Measurements from ENCODE around the gene IGLL1. TPM values are rescaled to one million over a fixed set of nuclear protein-coding genes. Genes with fewer than 3 reads are reported as not detected.
"Not testable (repeated sequence)": the region's sequence is repeated elsewhere in the genome, so short reads cannot be mapped to it uniquely, and the experiment has no call there.

Gene IGLL1
- total and polyA plus RNA-seq, 4 donors, result 17.4 TPM; not detected in 3

DNA sequence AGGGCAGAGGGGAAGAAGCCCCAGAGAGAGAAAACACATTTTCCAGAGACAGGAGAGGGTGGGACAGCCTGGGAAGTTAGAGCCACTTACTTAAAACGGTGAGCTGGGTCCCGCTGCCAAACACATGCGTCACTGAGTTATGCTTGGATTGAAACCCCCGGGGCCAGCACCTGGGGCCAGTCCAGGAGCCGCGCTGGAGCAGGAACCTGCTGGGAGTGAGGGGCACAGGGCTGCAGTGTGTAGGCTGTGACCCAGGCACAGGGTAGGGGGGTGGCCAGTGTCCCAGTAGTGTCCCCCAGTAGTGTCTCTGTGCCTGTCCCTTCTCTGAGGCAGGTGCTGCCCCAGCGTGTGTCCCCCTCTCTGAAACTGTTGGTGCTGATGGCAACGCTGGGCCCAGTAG lies 5.2 kb downstream of the IGLL1 start:
- H3K27me3 ChIP-seq (ENCODE audit: control insufficient read depth in 4 of 4, insufficient read depth in 4 of 4, low read length in 3 of 4), result no peaks in the 10 kb centered on the region
- no peak overlapping the region for H3K9ac ChIP-seq (ENCODE audit: low read depth in 1 of 2, low read length in 2 of 2)
- no peak for DNase-seq (ENCODE audit: low spot score)
- H3K9me3 ChIP-seq (ENCODE audit: control insufficient read depth in 4 of 4, low read length in 3 of 4), result no peaks in the 10 kb centered on the region
- no peaks in the 10 kb centered on the region for H3K36me3 ChIP-seq (ENCODE audit: control insufficient read depth in 4 of 4, insufficient read depth in 3 of 4, low read depth in 1 of 4, low read length in 3 of 4)
- no peak overlapping the region for H3K27ac ChIP-seq (ENCODE audit: low read depth in 1 of 2, low read length in 2 of 2)
- TF ChIP-seq HNF4A (conservative IDR thresholded peaks at IDR 0.05), result no peak
- TF ChIP-seq, protein P1, sequence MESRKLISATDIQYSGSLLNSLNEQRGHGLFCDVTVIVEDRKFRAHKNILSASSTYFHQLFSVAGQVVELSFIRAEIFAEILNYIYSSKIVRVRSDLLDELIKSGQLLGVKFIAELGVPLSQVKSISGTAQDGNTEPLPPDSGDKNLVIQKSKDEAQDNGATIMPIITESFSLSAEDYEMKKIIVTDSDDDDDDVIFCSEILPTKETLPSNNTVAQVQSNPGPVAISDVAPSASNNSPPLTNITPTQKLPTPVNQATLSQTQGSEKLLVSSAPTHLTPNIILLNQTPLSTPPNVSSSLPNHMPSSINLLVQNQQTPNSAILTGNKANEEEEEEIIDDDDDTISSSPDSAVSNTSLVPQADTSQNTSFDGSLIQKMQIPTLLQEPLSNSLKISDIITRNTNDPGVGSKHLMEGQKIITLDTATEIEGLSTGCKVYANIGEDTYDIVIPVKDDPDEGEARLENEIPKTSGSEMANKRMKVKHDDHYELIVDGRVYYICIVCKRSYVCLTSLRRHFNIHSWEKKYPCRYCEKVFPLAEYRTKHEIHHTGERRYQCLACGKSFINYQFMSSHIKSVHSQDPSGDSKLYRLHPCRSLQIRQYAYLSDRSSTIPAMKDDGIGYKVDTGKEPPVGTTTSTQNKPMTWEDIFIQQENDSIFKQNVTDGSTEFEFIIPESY (IDR thresholded peaks at IDR 0.05), result no peak
- WGBS, result 85% methylated on average over 8 of the region's 8 CpGs
- no peaks in the 10 kb centered on the region for H3K4me1 ChIP-seq (ENCODE audit: control insufficient read depth in 4 of 4, insufficient read depth in 4 of 4, low read length in 3 of 4)
- H3K4me3 ChIP-seq (ENCODE audit: low read depth in 1 of 3, low read length in 3 of 3), result no peak overlapping the region

DNA sequence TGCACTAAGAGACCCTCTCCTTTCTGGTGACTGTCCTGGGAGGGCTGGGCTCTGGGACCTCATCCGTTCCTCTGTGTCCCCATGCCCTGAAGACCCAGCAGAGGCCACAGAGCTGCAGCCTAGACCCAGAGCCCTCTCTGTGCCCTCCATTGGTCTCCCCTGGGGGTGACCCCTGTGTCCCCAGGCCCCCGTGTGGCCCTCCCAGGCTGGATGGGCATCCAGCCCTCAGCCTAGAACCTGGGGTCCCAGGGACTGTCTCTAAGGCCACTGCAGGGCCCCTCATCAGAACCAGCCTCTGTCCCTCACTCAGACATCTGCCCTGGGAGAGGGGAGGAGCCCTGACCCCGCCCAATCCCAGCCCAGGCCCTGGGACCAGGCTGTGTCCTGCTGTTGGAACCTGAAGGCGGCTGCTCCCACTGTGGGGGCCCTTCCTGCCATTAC lies 5.7 kb downstream of the IGLL1 start:
- no peaks in the 10 kb centered on the region for H3K27me3 ChIP-seq (ENCODE audit: control insufficient read depth in 4 of 4, insufficient read depth in 4 of 4, low read length in 3 of 4)
- H3K4me1 ChIP-seq (ENCODE audit: control insufficient read depth in 4 of 4, insufficient read depth in 4 of 4, low read length in 3 of 4), result no peaks in the 10 kb centered on the region
- WGBS, result 82% methylated on average over 4 of the region's 4 CpGs
- no peak for DNase-seq (ENCODE audit: low spot score)
- H3K9me3 ChIP-seq (ENCODE audit: control insufficient read depth in 4 of 4, low read length in 3 of 4), result no peaks in the 10 kb centered on the region
- no peak overlapping the region for H3K9ac ChIP-seq (ENCODE audit: low read depth in 1 of 2, low read length in 2 of 2)
- no peak overlapping the region for H3K4me3 ChIP-seq (ENCODE audit: low read depth in 1 of 3, low read length in 3 of 3)
- no peak for TF ChIP-seq FOXA2 (IDR thresholded peaks at IDR 0.05)
- TF ChIP-seq RXRA (IDR thresholded peaks at IDR 0.05), result no peak
- no peak for TF ChIP-seq JUND (IDR thresholded peaks at IDR 0.05)
- TF ChIP-seq, protein P2, sequence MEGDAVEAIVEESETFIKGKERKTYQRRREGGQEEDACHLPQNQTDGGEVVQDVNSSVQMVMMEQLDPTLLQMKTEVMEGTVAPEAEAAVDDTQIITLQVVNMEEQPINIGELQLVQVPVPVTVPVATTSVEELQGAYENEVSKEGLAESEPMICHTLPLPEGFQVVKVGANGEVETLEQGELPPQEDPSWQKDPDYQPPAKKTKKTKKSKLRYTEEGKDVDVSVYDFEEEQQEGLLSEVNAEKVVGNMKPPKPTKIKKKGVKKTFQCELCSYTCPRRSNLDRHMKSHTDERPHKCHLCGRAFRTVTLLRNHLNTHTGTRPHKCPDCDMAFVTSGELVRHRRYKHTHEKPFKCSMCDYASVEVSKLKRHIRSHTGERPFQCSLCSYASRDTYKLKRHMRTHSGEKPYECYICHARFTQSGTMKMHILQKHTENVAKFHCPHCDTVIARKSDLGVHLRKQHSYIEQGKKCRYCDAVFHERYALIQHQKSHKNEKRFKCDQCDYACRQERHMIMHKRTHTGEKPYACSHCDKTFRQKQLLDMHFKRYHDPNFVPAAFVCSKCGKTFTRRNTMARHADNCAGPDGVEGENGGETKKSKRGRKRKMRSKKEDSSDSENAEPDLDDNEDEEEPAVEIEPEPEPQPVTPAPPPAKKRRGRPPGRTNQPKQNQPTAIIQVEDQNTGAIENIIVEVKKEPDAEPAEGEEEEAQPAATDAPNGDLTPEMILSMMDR (IDR thresholded peaks at IDR 0.05; ENCODE audit: low read depth, low read length, missing input control), result no peak
- TF ChIP-seq YY1 (IDR thresholded peaks at IDR 0.05), result no peak
- TF ChIP-seq, protein P1 (IDR thresholded peaks at IDR 0.05), result no peak
- TF ChIP-seq, protein P3, sequence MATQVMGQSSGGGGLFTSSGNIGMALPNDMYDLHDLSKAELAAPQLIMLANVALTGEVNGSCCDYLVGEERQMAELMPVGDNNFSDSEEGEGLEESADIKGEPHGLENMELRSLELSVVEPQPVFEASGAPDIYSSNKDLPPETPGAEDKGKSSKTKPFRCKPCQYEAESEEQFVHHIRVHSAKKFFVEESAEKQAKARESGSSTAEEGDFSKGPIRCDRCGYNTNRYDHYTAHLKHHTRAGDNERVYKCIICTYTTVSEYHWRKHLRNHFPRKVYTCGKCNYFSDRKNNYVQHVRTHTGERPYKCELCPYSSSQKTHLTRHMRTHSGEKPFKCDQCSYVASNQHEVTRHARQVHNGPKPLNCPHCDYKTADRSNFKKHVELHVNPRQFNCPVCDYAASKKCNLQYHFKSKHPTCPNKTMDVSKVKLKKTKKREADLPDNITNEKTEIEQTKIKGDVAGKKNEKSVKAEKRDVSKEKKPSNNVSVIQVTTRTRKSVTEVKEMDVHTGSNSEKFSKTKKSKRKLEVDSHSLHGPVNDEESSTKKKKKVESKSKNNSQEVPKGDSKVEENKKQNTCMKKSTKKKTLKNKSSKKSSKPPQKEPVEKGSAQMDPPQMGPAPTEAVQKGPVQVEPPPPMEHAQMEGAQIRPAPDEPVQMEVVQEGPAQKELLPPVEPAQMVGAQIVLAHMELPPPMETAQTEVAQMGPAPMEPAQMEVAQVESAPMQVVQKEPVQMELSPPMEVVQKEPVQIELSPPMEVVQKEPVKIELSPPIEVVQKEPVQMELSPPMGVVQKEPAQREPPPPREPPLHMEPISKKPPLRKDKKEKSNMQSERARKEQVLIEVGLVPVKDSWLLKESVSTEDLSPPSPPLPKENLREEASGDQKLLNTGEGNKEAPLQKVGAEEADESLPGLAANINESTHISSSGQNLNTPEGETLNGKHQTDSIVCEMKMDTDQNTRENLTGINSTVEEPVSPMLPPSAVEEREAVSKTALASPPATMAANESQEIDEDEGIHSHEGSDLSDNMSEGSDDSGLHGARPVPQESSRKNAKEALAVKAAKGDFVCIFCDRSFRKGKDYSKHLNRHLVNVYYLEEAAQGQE (IDR thresholded peaks at IDR 0.05), result no peak
- TF ChIP-seq, protein P4, sequence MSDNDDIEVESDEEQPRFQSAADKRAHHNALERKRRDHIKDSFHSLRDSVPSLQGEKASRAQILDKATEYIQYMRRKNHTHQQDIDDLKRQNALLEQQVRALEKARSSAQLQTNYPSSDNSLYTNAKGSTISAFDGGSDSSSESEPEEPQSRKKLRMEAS (IDR thresholded peaks at IDR 0.05), result no peak
- TF ChIP-seq, protein P5, sequence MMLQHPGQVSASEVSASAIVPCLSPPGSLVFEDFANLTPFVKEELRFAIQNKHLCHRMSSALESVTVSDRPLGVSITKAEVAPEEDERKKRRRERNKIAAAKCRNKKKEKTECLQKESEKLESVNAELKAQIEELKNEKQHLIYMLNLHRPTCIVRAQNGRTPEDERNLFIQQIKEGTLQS (IDR thresholded peaks at IDR 0.05), result no peak
- TF ChIP-seq TAF1 (conservative IDR thresholded peaks at IDR 0.05), result no peak
- no peak for TF ChIP-seq NR2F2 (IDR thresholded peaks at IDR 0.05)
- TF ChIP-seq FOXA1 (IDR thresholded peaks at IDR 0.05), result no peak
- TF ChIP-seq SP1 (IDR thresholded peaks at IDR 0.05), result no peak
- no peak for TF ChIP-seq HNF4A (conservative IDR thresholded peaks at IDR 0.05)
- no peak overlapping the region for H3K27ac ChIP-seq (ENCODE audit: low read depth in 1 of 2, low read length in 2 of 2)
- no peaks in the 10 kb centered on the region for H3K36me3 ChIP-seq (ENCODE audit: control insufficient read depth in 4 of 4, insufficient read depth in 3 of 4, low read depth in 1 of 4, low read length in 3 of 4)

DNA sequence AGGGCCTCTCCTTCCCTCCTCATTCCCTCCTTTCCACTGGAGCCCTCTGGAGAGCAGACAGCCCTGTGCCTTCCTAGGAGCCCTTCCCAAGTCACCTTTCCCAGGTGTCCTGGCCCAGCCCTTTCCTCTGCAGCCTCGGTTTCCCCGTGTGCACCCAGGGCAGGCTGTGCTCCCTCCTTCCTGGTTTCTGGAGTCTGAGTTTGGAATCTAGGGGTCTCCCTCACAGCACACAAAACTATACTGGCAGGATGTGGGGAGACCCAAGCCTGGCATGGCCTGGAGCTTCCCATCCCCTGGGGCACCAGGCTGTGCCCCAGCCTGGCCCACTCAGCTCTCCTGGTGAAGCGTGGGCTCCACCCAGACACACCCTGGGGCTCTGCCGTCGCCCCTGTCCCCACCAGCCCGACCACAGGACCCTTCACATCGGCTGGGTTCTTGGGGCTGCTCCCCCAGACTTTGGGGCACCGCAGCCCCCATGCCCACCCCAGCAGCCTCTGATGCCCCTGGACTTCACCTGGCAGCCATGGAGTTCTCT lies 6.3 kb downstream of the IGLL1 start:
- H3K9me3 ChIP-seq (ENCODE audit: control insufficient read depth in 4 of 4, low read length in 3 of 4); H3K9ac ChIP-seq (ENCODE audit: low read depth in 1 of 2, low read length in 2 of 2); H3K27ac ChIP-seq (ENCODE audit: low read depth in 1 of 2, low read length in 2 of 2); DNase-seq (ENCODE audit: low spot score); H3K4me1 ChIP-seq (ENCODE audit: control insufficient read depth in 4 of 4, insufficient read depth in 4 of 4, low read length in 3 of 4); H3K27me3 ChIP-seq (ENCODE audit: control insufficient read depth in 4 of 4, insufficient read depth in 4 of 4, low read length in 3 of 4); H3K4me3 ChIP-seq (ENCODE audit: low read depth in 1 of 3, low read length in 3 of 3); H3K36me3 ChIP-seq (ENCODE audit: control insufficient read depth in 4 of 4, insufficient read depth in 3 of 4, low read depth in 1 of 4, low read length in 3 of 4): not testable (repeated sequence)
- WGBS, result 78% methylated on average over 8 of the region's 8 CpGs

DNA sequence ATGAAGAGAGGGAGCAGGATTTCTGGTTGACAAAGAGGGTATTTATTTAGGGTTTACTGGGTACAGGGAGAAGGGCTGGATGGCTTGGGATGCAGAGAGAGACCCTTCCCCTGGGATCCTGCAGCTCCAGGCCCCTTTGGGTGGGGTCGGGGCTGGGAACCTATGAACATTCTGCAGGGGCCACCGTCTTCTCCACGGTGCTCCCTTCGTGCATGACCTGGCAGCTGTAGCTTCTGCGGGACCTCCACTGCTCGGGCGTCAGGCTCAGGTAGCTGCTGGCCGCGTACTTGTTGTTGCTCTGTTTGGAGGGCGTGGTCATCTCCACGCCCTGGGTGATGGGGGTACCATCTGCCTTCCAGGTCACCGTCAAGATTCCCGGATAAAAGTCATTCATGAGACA lies 7.0 kb downstream of the IGLL1 start:
- not testable (repeated sequence) for DNase-seq (ENCODE audit: low spot score); H3K9me3 ChIP-seq (ENCODE audit: control insufficient read depth in 4 of 4, low read length in 3 of 4); H3K4me1 ChIP-seq (ENCODE audit: control insufficient read depth in 4 of 4, insufficient read depth in 4 of 4, low read length in 3 of 4)

More for the DNA sequence above, 7.0 kb downstream of the IGLL1 start:
- 81% methylated on average over 13 of the region's 13 CpGs for WGBS
- H3K9ac ChIP-seq (ENCODE audit: low read depth in 1 of 2, low read length in 2 of 2); H3K27me3 ChIP-seq (ENCODE audit: control insufficient read depth in 4 of 4, insufficient read depth in 4 of 4, low read length in 3 of 4); H3K27ac ChIP-seq (ENCODE audit: low read depth in 1 of 2, low read length in 2 of 2); H3K4me3 ChIP-seq (ENCODE audit: low read depth in 1 of 3, low read length in 3 of 3); H3K36me3 ChIP-seq (ENCODE audit: control insufficient read depth in 4 of 4, insufficient read depth in 3 of 4, low read depth in 1 of 4, low read length in 3 of 4): not testable (repeated sequence)

Measured in liver (tissue), 9 donors.